ENCODE measurements around the gene EIF2B1.
A peak's percentile ranks its signal among the peaks of the same experiment; 100 is the strongest.
"Not testable (repeated sequence)": the region's sequence is repeated elsewhere in the genome, so short reads cannot be mapped to it uniquely, and the experiment has no call there.

Gene EIF2B1

DNA sequence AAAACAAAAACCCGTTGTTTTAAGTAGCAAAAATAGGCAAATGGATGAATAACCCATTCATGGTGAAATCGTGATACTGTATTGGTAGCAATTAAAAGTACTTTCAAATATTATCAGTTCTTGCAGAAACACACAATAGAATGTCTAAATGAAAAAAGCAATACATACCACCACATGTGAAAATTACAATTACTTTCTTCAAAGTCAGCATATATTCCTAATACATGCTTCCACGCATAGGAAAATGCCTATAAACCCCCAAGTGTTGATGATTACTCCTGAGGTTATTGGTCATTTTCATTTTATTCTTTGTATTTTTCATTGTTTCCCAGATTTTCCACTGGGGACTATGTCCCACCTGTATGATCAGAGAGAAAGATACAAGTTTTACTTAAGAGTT lies 16.3 kb downstream of the EIF2B1 start:
- no peak for DNase-seq

DNA sequence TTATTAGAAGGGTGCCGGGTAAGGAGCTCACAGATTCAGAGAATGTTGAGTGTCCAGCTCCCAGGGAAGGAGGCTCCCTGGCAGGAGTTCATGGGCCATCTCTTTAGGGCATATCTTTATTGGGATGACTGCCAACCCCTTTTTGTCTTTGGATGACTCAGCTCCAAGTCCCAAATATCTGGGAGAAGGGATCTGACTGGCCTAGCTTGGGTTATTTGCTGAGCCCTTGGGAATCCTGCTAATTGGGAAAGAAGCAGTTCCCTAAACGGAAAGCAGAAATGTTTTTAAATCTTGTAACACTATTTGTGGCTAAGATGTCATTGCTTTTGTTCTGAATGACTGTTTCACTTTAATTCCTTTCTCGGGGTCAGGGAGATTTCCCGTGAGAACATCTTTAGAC lies 19.0 kb downstream of the EIF2B1 start:
- DNase-seq = peak; percentile 75

DNA sequence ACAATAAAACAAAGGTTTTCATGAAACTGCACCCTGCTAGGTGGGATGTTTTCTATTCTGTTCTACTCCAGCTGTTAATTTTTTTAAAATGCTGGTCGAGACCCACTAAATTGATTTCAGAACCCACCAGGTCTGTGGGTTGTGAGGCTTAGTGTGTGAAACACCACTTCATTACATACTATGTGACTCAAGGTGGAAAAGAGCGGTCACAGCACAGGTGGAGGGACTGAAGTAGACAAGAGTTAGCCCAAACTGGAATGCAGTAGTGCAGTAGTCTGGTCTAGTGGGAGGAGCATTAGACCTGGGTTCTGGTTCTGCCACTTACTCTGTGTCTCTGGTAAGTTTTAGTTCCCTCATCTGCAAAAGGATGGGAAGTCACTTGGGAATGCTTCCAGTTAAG lies 19.4 kb downstream of the EIF2B1 start:
- no peak for DNase-seq

DNA sequence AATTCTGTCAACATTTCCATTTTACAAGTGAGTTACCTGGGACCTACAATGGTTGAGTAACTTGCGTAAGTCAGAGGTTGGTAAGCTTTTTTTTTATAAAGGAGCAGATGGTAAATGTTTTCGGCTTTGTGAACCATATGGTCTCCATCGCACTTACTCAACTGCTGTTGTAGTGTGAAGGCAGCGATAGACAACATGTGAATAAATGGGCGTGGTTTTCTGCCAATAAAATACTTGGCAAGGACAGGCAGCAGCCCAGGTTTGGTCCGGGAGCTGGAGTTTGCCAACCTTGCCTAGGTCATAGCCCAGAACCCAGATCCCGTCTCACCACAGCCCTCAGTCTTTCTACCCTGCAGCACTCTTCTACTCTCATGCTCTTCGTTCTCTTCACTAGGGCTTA lies 25.3 kb downstream of the EIF2B1 start:
- DNase-seq = no peak

DNA sequence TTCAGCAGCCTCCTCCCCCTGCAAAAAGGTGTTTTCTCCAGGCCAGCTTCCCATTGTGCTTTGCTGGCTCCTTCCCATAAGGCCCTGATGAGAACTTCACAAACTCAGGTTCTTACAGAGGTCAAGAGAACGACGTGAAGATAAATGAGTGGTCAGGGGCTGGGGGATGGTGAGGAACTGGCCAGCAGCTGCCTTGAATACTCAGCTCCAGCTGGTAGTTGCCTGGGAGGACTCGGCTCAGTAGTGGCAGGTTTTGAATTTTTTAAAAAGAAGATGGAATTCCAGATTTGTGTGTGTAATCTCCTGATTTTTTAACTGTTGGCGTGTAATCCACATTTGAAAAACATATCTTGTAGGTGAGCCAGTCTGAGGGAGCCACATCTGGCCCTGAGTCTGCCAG lies 25.7 kb downstream of the EIF2B1 start:
- DNase-seq = no peak

DNA sequence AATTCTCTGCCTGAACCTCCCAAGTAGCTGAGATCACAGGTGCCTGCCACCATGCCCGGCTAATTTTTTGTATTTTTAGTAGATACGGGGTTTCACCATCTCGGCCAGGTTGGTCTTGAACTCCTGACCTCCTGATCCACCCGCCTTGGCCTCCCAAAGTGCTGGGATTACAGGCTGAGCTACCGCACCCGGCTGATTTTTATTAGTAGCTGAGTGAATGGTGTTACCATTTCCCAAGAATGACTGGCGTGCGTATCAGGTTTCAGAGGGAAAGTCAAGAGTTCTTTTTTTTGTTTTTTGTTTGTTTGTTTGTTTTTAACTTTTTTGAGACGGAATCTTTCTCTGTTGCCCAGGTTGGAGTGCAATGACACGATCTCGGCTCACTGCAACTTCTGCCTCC lies 30.0 kb downstream of the EIF2B1 start:
- DNase-seq = not testable (repeated sequence)

DNA sequence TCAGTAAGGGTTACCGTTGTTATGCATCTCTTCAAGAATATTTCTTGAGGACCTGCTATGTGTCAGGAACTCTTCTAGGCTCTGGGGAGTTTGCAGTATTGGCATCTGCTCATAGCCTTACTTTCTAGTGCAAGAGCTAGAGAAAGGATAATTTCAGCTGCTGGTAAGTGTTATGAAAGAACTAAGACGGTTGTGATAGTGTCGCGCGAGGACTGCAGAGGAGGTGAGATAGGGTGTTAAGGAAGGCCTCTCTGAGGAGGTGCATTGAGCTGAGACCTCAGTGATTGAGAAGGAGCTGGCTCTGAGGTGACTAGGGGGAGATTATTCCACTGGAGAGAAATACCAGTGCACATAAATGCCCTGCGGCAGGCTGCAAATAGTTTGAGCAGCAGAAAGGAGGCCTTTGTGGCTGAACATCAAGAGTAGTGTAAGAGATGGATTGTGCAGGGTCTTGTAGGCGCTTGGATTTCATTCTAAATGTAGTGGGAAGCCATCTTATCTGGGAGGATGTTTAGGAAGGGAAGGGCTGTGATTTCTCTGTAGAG lies 30.8 kb downstream of the EIF2B1 start:
- DNase-seq = no peak

DNA sequence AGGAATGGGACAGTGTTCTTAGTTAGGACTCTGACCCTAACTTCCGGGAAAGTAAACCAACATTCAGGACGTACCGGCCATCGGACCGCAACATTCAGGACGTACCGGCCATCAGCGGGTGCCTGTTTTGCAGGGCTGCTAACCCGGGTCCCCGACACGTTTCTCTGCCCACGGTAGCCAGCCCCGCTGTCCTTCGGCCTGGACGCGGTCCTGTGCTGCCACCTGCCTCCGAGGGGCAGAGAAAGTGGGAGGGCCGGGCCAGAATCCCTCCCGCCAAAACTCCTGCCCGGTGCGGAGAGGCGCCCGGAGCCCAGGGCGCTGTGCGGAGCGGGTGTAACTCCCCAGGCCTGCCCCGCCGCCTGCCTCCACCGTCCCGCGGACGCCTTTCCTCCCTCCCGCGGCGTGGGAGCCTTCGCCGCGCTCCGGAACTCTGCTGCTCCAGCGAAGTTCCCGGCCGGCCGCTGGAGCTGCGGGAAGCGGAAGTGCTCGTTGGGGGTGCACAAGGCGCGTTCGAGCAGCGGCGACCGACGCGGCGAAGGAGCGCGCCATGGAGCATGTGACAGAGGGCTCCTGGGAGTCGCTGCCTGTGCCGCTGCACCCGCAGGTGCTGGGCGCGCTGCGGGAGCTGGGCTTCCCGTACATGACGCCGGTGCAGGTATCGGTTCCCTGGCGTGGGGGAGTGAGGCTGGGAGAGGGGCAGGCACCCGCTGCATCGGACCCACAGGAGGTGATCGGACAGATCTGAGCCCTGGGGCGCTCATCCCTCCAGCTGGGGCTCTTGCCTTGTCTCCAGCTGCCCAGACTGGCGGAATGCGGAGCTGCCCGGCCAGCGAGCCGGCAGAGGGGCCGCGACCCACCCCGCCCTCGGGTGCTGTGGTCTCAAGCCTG lies 31.6 kb downstream of the EIF2B1 start, which contains the start of gene DDX55:
Gene DDX55 (plus strand): TSS at position 498 of the 888 bp plus-strand sequence. CDS start 50 bp downstream, at position 548.
- peak; percentile 82 for DNase-seq

DNA sequence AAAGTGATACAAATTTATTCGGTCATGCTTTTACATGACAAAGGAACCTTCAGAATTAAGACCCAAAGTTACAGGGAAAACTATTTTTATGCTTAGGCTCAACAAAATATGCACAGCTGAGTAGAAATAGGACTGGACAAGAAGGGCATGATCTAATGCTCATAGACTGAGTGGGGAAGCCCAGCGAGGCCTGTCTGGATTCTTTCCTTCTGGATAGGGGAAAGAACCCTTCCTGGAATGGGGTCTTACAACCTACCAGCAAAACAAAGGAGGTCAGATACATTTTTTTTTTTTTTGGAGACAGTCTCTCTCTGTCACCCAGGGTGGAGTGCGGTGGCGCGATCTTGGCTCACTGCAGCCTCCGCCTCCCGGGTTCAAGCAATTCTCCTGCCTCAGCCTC lies 33.8 kb downstream of the EIF2B1 start:
- no peak for DNase-seq

DNA sequence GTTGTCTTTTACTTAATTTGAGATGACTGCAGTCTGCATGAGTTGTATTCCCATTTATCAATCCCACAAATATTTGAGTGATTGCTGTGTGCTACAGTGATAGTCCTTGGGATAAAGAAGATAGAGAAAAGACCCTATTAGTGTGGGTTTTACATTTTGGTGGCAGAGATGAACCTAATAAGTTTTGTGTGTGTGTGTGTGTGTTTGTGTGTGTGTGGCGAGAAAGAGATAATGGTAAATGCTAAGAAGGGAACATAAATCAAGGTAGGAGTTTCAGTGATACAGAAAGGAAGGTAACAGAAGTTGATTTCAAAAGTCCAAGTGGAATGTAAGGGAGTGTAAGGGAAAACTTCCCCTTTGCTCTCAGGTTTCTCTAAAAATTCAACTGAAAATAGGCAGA lies 34.2 kb downstream of the EIF2B1 start:
- no peak for DNase-seq

DNA sequence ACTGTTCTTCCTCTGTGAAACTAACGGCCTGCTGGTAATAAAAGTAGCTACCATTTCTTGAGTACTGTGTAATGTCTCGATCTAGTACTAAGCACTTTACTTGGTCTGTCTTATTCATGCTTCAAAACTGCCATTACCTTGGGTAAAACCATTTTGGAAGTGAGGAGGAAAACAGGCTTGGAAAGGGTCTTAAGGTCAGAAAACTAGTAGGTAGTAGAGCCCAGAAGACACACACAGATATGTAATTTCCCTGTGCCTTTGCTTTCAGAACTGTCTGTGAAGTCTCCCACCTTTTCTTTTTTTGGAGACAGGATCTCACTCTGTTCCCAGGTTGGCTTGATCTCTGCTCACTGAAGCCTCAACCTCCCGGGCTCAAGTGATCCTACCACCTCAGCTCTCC lies 35.0 kb downstream of the EIF2B1 start:
- no peak for DNase-seq

DNA sequence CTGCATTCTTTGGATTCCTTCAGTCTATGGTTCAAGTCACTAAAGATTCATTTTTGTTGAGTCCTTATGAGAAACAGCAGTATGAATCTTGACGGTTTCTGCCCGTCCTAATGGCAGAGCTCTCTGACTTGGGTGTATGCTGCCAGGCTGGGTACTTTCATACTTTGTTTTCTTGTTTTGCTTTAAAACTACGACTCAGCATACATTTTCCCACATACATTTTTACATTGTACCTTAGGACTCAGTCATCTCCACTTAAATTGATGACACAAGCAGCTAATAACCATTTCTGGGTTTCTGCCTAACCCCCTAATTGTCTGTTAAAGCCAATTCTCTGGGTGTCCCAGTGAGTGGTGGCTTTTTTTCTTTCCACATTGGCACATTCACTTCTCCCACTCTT lies 36.4 kb downstream of the EIF2B1 start:
- no peak for DNase-seq

DNA sequence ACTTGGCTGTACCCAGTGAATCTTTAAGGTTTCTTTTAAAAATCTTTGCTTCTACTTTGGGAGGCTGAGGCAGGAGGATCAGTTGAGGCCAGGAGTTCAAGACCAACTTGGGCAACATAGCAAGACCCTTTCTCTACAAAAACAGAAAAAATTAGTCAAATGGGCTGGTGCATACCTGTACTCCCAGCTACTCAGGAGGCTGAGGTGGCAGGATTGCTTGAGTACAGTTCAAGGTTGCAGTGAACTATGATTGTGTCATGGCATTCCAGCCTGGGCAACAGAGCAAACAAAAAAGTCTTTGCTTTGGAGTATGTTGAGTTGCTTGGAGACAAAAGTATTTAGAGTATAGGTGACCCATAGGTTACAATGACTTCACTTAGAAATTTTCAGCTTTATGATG lies 37.8 kb downstream of the EIF2B1 start:
- no peak for DNase-seq

DNA sequence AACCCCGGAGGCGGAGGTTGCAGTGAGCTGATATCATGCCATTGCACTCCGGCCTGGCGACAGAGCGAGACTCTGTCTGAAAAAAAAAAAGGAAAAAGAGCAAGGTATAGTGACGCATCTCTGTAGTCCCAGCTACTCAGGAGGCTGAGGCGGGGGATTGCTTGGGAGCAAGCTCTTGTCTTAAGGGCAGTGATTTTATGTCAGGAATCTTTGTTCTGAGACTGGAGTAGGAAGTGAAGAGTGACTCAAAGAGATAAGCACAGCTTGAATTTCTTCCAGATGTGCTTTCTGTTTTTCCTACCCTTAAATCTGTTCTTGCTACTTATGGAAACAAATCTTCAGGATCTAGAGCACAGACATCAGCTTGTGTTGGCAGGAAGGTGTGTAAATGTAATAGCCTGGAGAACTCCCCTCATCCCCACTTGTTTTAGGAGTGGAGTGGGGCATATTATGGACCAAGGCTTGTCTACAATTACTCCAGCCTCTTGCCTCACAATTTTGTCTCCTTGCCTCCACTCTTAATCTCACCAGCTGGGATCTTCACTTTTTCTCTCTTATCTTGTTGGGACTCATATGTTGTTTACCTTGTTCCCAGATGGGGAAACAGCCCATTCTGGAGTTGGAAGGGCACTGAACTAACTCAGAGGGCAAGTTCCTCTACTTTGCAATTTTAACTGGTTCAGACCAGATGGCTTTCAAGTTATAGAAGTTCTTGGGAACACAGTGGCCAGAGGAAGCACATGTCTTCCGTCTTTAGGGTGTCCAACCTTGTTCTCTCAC lies 41.6 kb downstream of the EIF2B1 start:
- DNase-seq = no peak

DNA sequence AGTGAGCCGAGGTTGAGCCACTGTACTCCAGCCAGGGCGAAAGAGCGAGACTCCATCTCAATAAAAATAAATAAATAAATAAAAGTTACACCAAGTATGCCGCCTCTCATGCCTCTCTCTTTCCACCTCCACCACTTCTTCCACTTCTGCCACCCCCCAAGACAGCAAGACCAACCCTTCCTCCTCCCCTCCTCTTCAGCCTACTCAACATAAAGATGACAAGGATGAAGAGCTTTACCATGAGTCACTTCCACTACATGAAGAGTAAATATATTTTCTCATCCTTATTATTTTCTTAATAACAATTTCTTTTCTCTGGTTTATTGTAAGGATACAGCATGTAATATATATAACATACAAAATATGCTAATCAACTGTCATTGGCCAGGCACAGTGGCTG lies 52.7 kb downstream of the EIF2B1 start:
- DNase-seq = no peak

DNA sequence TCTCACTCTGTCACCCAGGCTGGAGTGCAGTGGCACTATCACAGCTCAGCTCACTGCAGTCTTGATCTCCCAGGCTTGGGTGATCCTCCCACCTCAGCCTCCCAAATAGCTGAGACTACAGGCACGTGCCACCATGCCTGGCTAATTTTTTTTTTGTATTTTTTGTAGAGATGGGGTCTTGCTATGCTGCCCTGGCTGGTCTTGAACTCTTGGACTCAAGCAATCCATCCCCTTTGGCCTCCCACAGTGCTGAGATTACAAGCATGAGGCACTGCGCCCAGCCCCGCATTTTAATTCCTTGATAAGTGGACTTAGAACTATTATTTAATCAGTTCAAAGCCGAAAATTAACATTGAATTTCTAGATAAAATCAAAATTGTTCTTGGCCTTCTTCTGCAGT lies 54.7 kb downstream of the EIF2B1 start:
- not testable (repeated sequence) for DNase-seq

DNA sequence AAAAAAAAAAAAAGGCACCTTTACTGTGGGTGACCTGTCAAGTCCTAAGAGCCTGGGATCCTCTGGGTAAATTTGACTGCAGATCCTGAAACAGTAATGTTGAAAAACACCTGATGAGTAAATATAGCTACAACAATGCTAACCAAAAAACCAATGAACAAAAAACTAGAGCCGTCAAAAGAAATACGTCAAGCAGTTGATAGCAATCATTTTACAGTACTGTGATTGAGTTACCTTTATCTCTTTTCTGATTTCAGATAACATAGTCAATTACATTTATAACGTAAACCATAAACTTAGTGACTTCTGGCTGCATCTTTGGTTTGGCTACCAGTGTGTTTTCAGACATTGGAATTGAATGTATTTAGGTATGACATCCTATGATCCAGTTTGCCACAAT lies 55.2 kb downstream of the EIF2B1 start:
- no peak for DNase-seq

DNA sequence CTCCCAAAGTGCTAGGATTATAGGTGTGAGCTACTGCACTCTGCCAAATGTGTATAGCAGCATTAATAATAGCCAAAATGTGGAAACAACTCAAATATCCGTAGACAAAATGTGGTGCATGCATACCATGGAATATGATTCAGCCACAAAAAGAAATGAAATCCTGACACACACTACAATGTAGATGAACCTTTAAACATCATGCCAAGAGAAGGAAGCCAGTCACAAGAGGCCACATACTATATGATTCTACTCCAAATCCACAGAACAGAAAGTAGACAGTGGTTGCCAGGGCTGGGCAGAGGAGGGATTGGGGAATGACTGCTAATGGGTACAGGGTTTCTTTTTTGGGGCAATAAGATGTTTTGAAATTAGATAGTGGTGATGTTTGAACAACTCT lies 56.9 kb downstream of the EIF2B1 start:
- DNase-seq = no peak

DNA sequence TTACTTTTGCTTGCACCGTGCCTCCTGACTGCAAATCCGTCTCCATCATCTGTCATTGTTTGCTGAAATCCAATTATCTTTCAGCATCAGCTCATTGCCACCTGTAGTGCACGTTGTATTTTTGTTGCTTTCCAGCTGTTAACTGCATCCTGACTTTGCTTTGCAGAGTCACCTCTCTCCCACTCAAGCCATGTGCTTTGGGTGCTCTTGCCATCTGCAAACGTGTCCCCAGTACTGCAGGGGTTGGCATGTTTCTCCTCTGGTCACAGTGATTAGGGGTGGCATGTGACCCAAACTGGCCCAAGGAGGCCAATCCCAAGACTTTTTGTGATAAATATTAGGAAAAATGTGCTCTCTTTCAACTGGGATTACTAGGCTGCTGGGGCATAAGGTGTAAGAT lies 59.6 kb downstream of the EIF2B1 start:
- no peak for DNase-seq

DNA sequence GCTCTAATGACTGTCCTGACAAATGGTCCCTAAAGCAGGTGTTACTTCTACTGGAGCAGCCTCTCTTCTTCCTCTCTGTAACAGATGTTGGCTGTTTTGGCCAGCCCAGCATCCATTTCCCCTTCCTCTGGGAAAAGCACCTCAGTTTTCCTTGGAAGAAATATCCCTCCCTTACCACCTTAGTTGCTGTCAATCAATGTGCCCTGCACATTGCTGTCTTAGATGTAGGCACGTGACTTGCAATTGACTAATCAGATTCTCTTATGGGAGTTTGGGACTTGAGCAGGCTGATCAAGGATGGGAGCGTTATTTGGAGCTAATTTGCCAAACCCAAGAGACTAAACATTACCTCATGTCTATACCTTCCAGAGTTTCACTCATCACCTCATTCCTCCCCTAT lies 61.1 kb downstream of the EIF2B1 start:
- DNase-seq = no peak

DNA sequence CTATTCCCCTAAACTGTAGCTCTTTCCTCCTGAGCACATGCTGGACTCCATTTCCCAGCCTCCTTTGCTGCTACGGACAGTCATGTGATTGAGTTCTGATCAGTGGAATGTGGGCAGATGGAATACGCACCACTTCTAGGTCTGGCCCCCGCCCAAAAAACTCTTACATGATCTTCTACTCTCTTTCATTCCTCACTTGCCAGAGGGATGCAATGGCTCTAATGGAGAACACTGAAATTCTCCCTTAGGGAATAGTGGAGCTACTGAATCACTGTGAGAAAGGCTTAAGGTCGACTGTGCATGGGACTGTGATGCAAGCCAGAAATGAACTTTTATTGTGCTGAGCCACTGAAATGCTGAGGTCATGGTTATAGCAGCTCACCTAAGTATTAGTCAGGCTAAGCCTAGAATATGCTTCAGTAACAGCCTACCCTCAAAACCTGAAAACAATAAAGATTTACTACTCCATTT lies 62.1 kb downstream of the EIF2B1 start:
- peak; percentile 47 for DNase-seq

All from HCEC 1CT (cell line).